GM12873 (cell line): ENCODE data around the gene MFSD2A.

Experiments
- TF ChIP-seq, protein P1 (sequence below): IDR thresholded peaks from 2 replicates; pipeline ENCODE4 v1.5.1; 2012; ENCODE audit warnings: low read depth, mild to moderate bottlenecking, moderate library complexity, low read length, control low read depth; ENCODE audit not compliant: insufficient read depth; ENCODE audit errors: missing control alignments

The MFSD2A gene

DNA sequence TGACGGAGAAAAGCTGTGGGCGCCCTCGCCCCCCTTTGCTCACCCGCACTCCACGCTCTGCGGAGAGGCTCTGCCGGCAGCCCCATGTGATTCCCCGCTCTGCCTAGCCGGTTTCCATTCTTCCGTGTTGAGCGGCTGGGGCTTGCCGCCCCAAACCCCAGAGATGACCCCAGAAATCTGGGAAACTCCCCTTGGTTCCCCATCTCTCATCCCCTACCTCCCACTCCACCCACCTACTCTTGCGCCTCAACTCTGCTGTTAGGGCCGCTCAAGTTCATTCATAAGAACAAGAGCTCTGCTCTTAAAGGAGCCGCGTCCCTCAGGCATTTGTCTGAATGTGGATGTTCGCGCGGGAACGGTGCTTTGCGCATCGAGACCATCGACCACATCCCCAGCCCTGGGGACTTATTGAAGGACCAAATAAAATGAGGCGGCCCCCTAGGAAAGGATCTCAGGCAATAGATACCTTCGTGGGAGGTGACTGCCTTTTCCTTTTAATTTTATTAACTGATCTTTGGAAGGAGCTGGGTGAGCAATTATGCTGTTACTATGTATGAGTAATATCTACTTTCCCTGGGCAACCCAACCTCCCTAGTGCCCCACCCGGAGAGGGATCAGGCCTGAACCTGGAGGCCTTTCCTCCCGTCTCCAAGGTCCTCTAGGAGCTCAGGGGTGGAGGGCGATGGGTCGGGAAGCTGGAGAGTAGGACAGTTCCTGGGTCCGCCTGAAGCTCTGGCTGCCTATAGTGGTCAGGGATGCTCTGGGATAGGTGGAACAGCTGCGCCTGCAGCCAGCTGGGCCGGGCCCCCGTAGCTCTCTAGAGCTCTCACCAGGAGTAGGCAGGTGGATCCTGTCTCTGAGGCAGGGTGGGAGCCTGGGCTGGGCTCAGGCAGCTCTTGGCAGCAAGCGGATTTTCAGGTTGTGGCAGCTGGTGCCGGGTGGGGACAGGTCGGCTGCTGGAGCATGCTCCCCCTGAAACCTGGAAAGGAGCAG is 898 bp downstream of the MFSD2A start:
- TF ChIP-seq, protein P1, sequence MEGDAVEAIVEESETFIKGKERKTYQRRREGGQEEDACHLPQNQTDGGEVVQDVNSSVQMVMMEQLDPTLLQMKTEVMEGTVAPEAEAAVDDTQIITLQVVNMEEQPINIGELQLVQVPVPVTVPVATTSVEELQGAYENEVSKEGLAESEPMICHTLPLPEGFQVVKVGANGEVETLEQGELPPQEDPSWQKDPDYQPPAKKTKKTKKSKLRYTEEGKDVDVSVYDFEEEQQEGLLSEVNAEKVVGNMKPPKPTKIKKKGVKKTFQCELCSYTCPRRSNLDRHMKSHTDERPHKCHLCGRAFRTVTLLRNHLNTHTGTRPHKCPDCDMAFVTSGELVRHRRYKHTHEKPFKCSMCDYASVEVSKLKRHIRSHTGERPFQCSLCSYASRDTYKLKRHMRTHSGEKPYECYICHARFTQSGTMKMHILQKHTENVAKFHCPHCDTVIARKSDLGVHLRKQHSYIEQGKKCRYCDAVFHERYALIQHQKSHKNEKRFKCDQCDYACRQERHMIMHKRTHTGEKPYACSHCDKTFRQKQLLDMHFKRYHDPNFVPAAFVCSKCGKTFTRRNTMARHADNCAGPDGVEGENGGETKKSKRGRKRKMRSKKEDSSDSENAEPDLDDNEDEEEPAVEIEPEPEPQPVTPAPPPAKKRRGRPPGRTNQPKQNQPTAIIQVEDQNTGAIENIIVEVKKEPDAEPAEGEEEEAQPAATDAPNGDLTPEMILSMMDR = no peak

DNA sequence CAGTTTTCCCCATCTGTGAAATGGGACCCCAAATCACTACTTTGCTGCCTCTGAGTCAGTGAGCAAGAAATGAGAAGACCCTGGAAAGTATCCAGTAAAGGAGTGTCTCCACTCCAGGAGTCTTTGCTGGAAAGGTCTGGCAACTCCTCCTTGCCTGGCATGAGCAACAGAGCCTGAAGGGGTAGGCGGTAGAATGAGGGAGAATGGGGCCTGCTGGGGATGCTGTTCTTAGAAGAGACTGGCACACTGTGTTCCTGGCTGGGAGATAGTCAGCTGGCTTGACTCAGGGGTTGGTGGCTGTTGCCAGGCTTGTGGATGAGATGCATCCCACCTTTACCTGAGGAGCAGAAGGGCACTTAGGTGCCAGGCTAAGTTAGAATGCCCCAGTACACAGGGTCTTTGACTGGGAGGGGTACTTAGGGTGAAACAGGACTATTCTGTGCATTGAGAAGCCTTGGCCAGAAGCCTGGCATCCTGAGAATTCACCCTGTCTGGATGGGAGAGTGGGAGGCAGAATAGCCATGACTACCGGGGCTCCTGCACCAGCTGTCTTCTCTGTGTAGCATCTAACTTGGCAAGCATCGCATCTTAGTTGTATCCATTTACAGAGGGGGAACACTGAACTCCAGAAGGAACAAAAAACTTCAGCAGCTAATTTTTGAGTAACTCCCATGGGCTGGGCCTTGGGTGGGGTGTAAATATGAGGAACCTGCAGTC is 2.5 kb downstream of the MFSD2A start:
- TF ChIP-seq, protein P1 = no peak

DNA sequence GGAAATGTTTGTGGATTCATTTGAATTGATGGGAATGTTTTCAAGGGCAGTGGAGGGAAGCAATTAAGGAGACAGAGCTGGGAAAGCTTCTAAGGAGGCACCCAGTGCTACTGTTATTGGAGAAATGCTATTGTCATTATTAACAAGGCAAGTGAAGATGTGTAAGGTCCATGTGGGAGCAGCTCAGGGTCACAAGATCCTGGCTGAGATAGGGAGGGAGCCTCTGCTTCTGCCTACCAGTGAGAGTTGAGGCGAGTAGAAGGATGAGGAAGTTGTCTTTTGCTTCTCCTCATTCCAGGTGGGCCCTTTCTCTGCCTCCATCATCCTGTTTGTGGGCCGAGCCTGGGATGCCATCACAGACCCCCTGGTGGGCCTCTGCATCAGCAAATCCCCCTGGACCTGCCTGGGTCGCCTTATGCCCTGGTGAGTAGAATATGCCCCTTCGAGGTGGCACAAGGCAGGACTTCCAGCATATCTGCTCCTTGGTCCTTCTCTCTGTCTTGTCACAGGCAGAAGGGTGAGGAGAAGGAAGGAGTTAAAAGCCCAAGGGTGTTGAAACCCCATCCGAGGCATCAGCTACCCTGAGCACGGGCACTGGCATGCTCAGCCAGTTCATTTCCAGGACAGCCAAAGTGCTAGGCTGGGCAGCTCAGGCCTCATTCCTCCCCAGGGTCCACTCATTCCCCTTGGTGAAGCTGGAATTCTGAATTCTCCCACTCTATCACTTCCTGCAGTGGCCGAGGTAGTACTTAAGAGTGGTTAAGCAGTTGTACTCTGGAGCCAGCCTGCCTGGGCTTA is 3.7 kb downstream of the MFSD2A start:
- TF ChIP-seq, protein P1 = no peak

DNA sequence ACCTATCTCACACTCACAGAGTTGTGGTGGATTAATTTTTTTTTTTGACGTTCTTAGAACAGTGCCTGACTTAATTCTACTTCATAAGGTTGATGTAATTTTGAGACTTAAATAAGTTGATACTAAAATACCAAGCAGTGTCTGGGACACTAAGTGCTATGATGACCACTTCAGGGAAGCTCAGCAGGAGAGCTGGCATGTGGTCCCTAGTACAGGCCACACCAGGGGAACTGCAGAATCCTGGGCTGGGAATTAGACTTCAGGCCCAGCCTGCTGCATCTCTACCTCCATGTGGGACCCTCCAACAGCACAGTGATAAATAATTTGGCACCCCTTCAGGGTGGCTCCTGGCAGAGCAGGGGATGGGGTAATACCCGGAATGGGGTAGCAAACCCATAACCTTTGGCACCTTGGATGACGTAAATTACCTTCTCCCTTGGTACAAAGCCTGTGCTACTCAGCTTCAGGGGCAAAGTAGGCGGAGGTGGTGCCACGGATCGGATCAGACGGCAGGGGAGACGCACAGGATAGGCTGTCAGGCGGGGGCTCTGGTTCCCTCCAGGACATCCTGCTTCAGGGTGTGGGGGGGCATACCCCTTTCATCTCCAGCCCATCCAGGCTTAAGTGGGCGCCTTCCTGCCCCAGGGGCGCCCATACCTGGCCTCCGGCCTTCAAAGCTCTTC is 4.8 kb downstream of the MFSD2A start:
- TF ChIP-seq, protein P1 = no peak

DNA sequence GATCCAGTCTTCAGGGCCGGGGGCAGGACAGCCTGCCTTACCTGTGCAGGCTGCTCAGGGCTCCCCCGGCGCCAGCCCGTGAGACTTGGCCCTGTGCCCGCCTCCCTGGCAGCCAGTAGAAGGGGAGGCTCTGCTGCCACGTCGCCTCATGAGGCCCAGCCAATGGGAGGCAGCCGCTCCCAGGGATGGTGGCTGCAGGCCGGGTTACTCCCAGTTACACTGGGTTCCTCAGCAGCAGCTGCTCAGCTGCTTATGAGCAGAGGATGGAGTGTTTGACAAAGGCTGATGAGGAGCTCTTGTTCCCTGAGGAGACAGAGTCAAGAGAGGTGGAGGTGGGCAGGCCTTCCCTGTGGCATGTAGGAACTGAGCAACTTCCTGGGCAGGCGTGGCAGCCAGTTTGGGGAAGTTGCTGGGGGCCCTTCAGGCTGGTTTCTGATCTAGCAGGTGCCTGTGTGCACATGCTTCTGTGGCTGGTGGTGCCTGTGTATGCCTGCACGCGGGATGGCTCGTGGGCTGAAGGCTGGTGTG is 5.5 kb downstream of the MFSD2A start:
- TF ChIP-seq, protein P1 = no peak

DNA sequence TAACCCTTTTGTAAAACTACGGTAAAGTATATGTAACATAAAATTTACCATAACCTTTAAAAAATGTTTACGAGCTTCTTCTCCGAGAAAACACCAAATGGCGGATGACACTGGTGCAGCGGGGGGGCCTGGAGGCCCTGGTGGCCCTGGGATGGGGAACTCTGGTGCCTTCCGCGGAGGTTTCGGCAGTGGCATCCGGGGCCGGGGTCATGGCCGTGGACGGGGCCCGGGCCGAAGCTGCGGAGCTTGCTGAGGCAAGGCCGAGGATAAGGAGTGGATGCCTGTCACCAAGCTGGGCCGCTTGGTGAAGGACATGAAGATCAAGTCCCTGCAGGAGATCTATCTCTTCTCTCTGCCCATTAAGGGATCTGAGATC is 7.5 kb downstream of the MFSD2A start:
- TF ChIP-seq, protein P1 = no peak
